Smooth muscle cell (in vitro differentiated cells): ENCODE measurements around the gene TRPM3. TPM values are rescaled to one million over a fixed set of nuclear protein-coding genes. Genes with fewer than 3 reads are reported as not detected.

Experiments
- DNase-seq: peaks from one replicate; lab custom pipeline; 2025; ENCODE audit not compliant: unreplicated experiment; lab: John Stamatoyannopoulos, UW
- H2AFZ ChIP-seq: fragments of 200-600 bp; sonication (generic); 2 replicates; pipeline ENCODE4 v1.6.0; 2016; ENCODE audit warnings: antibody characterized with exemption, low read depth, mild to moderate bottlenecking
- H3F3A ChIP-seq: fragments of 200-600 bp; sonication (generic); 2 replicates; pipeline ENCODE4 v1.6.0; 2017; ENCODE audit warnings: antibody characterized with exemption, low read depth
- H3K27ac ChIP-seq: fragments of 200-600 bp; sonication (generic); 2 replicates; pipeline ENCODE4 v1.5.1; 2016; ENCODE audit warnings: low read depth, mild to moderate bottlenecking
- H3K27me3 ChIP-seq: fragments of 200-600 bp; sonication (generic); 2 replicates; pipeline ENCODE4 v1.6.1; 2016; ENCODE audit warnings: low read depth, mild to moderate bottlenecking
- H3K36me3 ChIP-seq: fragments of 200-600 bp; sonication (generic); 2 replicates; pipeline ENCODE4 v1.5.1; 2016; ENCODE audit warnings: low read depth
- H3K4me1 ChIP-seq: fragments of 200-600 bp; sonication (generic); 2 replicates; pipeline ENCODE4 v1.5.1; 2016; ENCODE audit warnings: low read depth
- H3K4me2 ChIP-seq: fragments of 200-600 bp; sonication (generic); 2 replicates; pipeline ENCODE4 v1.6.0; 2016; ENCODE audit warnings: mild to moderate bottlenecking
- H3K4me3 ChIP-seq: fragments of 200-600 bp; sonication (generic); 2 replicates; pipeline ENCODE4 v1.5.1; 2016; ENCODE audit warnings: mild to moderate bottlenecking
- H3K79me2 ChIP-seq: fragments of 200-600 bp; sonication (generic); 2 replicates; pipeline ENCODE4 v1.6.0; 2016; ENCODE audit warnings: low read depth, mild to moderate bottlenecking
- H3K9ac ChIP-seq: fragments of 200-600 bp; sonication (generic); 2 replicates; pipeline ENCODE4 v1.6.0; 2016; ENCODE audit warnings: low read depth
- H3K9me3 ChIP-seq: fragments of 200-600 bp; sonication (generic); replicated peaks from 2 replicates; pipeline ENCODE4 v1.5.1; 2016; ENCODE audit warnings: low read depth
- H4K20me1 ChIP-seq: fragments of 200-600 bp; sonication (generic); 2 replicates; pipeline ENCODE4 v1.6.0; 2016; ENCODE audit warnings: low read depth
- WGBS: methylation state at CpG from one replicate; pipeline ENCODE4 v1.1.7; 2016; ENCODE audit warnings: low lambda C conversion rate; 5-methylcytosine and 5-hydroxymethylcytosine counted together
- polyA plus RNA-seq: library from polyadenylated mRNA; unstranded; fragments of >200 nt; fragmentation: Nextera tagmentation; extraction: Ambion mirVana; gene quantifications from 2 replicates; pipeline ENCODE4 v1.2.1, GENCODE V29; 2016
- total RNA-seq: library from RNA; depleted of rRNA; stranded (reverse); fragments of >200 nt; gene quantifications from 2 replicates; pipeline ENCODE4 v1.2.3, GENCODE V29; 2014
- TF ChIP-seq, protein P1 (sequence below): fragments of 200-600 bp; sonication (generic); IDR thresholded peaks from 2 replicates; pipeline ENCODE4 v1.5.1; 2017; ENCODE audit warnings: borderline replicate concordance, mild to moderate bottlenecking, antibody characterized with exemption; ENCODE audit not compliant: insufficient read depth, poor library complexity, severe bottlenecking

Gene TRPM3
- total and polyA plus RNA-seq, 2 experiments from 2014 or later = not detected

DNA sequence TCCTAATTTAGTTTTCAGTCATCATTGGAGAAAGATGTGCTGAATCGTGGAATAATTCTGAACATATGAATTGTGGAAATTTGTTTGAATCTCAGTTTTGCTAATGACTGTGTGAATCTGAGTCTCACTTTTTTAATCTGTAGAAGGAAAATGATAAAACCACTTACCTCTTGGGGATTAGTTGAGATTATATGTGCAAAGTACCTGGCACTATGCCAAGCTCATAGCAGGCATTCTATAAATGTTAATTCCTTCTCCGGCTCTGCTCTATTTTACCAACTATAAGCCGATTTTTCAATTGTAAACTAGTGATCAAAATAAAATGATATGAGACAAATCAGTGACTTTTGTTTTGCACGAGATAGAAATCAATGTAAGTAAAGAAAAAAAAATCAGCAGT lies 290.8 kb downstream of the TRPM3 start:
- H3K9me3 ChIP-seq = no peaks in the 10 kb centered on the region
- no peak overlapping the region for H3K27ac ChIP-seq
- H3K9ac ChIP-seq = no peak overlapping the region
- TF ChIP-seq, protein P1, sequence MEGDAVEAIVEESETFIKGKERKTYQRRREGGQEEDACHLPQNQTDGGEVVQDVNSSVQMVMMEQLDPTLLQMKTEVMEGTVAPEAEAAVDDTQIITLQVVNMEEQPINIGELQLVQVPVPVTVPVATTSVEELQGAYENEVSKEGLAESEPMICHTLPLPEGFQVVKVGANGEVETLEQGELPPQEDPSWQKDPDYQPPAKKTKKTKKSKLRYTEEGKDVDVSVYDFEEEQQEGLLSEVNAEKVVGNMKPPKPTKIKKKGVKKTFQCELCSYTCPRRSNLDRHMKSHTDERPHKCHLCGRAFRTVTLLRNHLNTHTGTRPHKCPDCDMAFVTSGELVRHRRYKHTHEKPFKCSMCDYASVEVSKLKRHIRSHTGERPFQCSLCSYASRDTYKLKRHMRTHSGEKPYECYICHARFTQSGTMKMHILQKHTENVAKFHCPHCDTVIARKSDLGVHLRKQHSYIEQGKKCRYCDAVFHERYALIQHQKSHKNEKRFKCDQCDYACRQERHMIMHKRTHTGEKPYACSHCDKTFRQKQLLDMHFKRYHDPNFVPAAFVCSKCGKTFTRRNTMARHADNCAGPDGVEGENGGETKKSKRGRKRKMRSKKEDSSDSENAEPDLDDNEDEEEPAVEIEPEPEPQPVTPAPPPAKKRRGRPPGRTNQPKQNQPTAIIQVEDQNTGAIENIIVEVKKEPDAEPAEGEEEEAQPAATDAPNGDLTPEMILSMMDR = no peak
- no peaks in the 10 kb centered on the region for H3F3A ChIP-seq
- no peak overlapping the region for H3K4me3 ChIP-seq
- WGBS = 83% methylated on average over 4 of the region's 4 CpGs
- no peaks in the 10 kb centered on the region for H3K79me2 ChIP-seq
- no peak overlapping the region for H2AFZ ChIP-seq
- H3K27me3 ChIP-seq = no peaks in the 10 kb centered on the region
- no peak for DNase-seq
- no peak overlapping the region for H3K4me2 ChIP-seq
- H3K4me1 ChIP-seq = peaks cover 19% of the 10 kb centered on the region
- H4K20me1 ChIP-seq = no peaks in the 10 kb centered on the region
- H3K36me3 ChIP-seq = no peaks in the 10 kb centered on the region

DNA sequence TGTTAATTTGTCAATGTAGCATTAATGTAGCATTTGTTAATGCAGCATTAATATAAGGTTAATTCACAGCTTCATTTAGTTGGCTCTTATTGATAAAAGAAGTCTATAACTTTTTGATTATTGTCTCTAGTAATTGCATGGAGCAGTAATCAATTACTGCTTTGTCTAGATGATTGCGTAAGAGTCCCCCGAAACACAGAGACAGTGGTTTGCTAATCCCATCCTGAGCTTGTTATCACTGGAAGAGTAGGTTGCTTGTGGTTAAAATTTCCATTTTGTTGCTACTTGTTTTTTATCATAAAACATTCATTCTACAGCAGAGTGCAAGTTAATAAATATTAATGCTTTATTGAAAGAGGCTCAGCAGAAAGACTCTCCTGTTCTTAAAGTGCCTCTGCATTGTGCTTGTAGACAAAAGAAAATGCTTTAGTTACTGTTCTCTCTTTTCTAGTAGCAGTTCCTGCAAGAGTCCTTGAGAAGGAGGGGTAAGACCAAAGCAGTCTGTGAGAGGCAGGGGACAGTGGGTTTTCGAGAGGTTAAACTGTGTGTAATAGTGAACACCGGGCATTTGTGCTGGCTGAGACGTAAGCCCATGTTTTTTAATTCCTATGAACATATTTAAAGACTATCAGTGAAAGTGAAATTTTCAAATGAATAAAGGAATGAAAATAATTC lies 291.7 kb downstream of the TRPM3 start:
- Histone ChIP-seq H3K36me3 (no peaks in the 10 kb centered on the region), H3K9me3 (no peaks in the 10 kb centered on the region), H3K27me3 (no peaks in the 10 kb centered on the region), H3K27ac (no peak overlapping the region), H2AFZ (no peak overlapping the region), H3K4me1 (peaks cover 19% of the 10 kb centered on the region), H3F3A (no peaks in the 10 kb centered on the region), H3K9ac (no peak overlapping the region), H3K79me2 (no peaks in the 10 kb centered on the region), H4K20me1 (no peaks in the 10 kb centered on the region), H3K4me2 (no peak overlapping the region), H3K4me3 (no peak overlapping the region)
- no peak for DNase-seq
- TF ChIP-seq, protein P1 = no peak
- 75% methylated on average over 5 of the region's 5 CpGs for WGBS

DNA sequence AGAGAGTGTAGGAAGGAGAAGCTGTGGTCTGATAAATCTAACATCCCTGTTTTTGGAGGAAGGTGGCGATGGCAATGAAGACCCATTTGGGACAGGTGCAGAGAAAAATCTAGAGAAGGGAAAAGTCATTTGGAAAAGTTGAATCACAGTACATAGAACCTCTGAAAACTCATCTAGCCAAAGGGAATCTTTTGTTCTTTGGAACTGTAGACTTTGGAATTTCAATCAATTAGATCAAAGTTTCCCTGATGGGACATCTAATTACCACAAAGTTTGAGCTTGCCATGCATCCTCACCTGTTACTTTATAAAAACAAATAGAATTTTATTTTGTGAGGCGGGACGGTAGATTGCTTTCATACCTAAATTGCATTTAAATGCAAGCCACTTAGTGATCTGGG lies 294.9 kb downstream of the TRPM3 start:
- Histone ChIP-seq H3K4me3 (no peak overlapping the region), H3K27ac (no peak overlapping the region), H3K4me1 (peaks cover 24% of the 10 kb centered on the region), H3K79me2 (no peaks in the 10 kb centered on the region), H3K4me2 (no peak overlapping the region), H3F3A (no peaks in the 10 kb centered on the region), H3K27me3 (no peaks in the 10 kb centered on the region), H4K20me1 (no peaks in the 10 kb centered on the region), H2AFZ (no peak overlapping the region), H3K36me3 (no peaks in the 10 kb centered on the region), H3K9ac (no peak overlapping the region), H3K9me3 (no peaks in the 10 kb centered on the region)
- DNase-seq = no peak
- WGBS = 92% methylated on average over 3 of the region's 3 CpGs
- TF ChIP-seq, protein P1 = no peak

DNA sequence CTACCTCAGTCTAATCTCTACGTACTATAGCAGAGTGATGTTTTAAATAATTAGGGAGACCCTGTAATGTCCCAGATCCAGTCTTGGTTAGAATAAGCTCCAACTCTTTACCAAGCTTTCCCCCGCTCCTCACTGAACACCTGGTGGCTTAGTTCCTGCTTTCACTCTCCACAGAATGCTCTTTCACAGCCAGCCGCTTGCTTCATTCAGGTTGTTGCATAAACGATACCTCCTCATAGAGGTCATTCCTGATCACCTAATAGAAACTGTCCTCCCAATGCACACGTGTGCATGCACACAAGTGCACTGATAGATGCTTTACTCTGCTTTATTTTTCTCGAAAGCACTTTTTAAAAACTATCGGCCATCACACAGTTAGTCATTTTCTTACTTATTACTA lies 298.1 kb downstream of the TRPM3 start:
- H2AFZ ChIP-seq = no peak overlapping the region
- no peaks in the 10 kb centered on the region for H4K20me1 ChIP-seq
- H3K79me2 ChIP-seq = no peaks in the 10 kb centered on the region
- H3F3A ChIP-seq = no peaks in the 10 kb centered on the region
- WGBS = 92% methylated on average over 7 of the region's 7 CpGs
- peaks cover 5% of the 10 kb centered on the region for H3K4me1 ChIP-seq
- no peaks in the 10 kb centered on the region for H3K9me3 ChIP-seq
- H3K27ac ChIP-seq = no peak overlapping the region
- H3K27me3 ChIP-seq = no peaks in the 10 kb centered on the region
- H3K4me2 ChIP-seq = no peak overlapping the region
- no peak overlapping the region for H3K9ac ChIP-seq
- DNase-seq = no peak
- no peak overlapping the region for H3K4me3 ChIP-seq
- no peaks in the 10 kb centered on the region for H3K36me3 ChIP-seq
- TF ChIP-seq, protein P1 = no peak
